Right cardiac atrium (tissue), 5 donors: ENCODE data around the gene PURA. TPM values are rescaled to one million over a fixed set of nuclear protein-coding genes. Genes with fewer than 3 reads are reported as not detected.
A peak's percentile ranks its signal among the peaks of the same experiment; 100 is the strongest.

Experiments used
- ATAC-seq, 2 donors: fragments of 200-7000 bp; cut with Tn5 transposase; one replicate each; pipeline versions ENCODE4 v1.8.0 to v1.9.1; 2020; ENCODE audit warnings: moderate library complexity in 2 of 2, mild to moderate bottlenecking in 1 of 2
- DNase-seq, 3 donors: peaks; one replicate each; pipeline ENCODE4 v3.0.0-alpha.2; 2020
- H3K27ac ChIP-seq: one replicate; pipeline ENCODE4 v1.5.1; 2013; ENCODE audit warnings: mild to moderate bottlenecking, low read length, control low read depth, moderate library complexity
- H3K27me3 ChIP-seq: one replicate; pipeline ENCODE4 v1.6.1; 2013; ENCODE audit not compliant: control insufficient read depth, insufficient read depth
- H3K4me1 ChIP-seq: one replicate; pipeline ENCODE4 v1.6.1; 2013; ENCODE audit warnings: low read length; ENCODE audit not compliant: control insufficient read depth, insufficient read depth
- H3K4me3 ChIP-seq: one replicate; pipeline ENCODE4 v1.5.1; 2013; ENCODE audit warnings: low read length, control low read depth
- H3K9me3 ChIP-seq: one replicate; pipeline ENCODE4 v1.6.1; 2013; ENCODE audit warnings: low read length; ENCODE audit not compliant: control insufficient read depth
- WGBS: extraction: QIAGEN DNeasy Blood & Tissue Kit; methylation state at CpG from one replicate; pipeline ENCODE4 v1.1.7; 2013; 5-methylcytosine and 5-hydroxymethylcytosine counted together
- intact Hi-C, 4 donors: fragments of 100-400 bp; cut with DNase I; formaldehyde crosslinking; loops; one replicate each; pipeline versions ENCODE4 v1.11.0 to v1.14.0; 2022 to 2023
- polyA plus RNA-seq: library from polyadenylated mRNA; stranded (reverse); fragments of 200-250 nt; gene quantifications from one replicate; pipeline ENCODE4 v1.2.3, GENCODE V29; 2013
- total RNA-seq, 4 donors: library from RNA; stranded (reverse); fragmentation: NEBNext Ultra II Directional; extraction: Animal tissue kit (Norgen Biotek cat#: 25700); gene quantifications; one replicate each; pipeline ENCODE4 v1.2.1, GENCODE V29; 2021
- donor health status: healthy with polysubstance abuse.
- donor health status: DM: no; HTN: yes; CAD: no.
- donor health status: DM: no; HTN: no; CAD: no.
- donor health status: DM: no; HTN: yes; CAD: no; lungs with severe emphysema.
- donor health status: DM: yes; HTN: yes; CAD: no.

PURA gene
- total and polyA plus RNA-seq, 5 donors = 6.1 to 37.1 (median 32.1) TPM

DNA sequence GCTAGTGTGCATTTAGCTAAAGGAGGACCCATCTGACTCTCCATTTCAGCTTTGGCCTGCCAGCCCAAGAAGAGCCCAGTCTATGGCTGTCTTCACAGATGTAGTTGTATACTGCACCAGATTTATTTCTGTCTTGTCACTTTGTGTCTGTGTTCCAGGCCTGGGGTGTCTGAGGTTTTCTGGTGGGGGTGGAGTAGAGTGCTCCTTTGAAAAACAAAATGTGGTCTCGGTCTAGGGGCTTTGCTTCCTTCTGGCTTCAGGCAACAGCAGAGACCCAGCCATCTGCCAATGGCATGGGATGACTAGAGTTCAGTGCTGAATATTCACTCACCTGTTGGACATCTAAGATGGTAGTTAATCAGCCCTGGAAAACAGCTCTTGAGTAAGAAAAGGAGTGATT lies 22.7 kb downstream of the PURA start:
- Histone ChIP-seq H3K27ac (no peak overlapping the region), H3K9me3 (no peaks in the 10 kb centered on the region), H3K4me3 (no peak overlapping the region), H3K27me3 (no peaks in the 10 kb centered on the region), H3K4me1 (peaks cover 15% of the 10 kb centered on the region)
- 98% methylated on average over 1 of the region's 1 CpG for WGBS
- ATAC-seq (no peak), DNase-seq (no peak)
- intact Hi-C loops = no loop called here

- ATAC-seq = peak; percentile 34 to 42
- Histone ChIP-seq H3K4me1 (peaks cover 6% of the 10 kb centered on the region), H3K27me3 (no peaks in the 10 kb centered on the region), H3K9me3 (no peaks in the 10 kb centered on the region), H3K4me3 (no peak overlapping the region), H3K27ac (no peak overlapping the region)
- DNase-seq = no peak
- intact Hi-C loops = loop anchor here in 1 of 4 donors (5.0 kb wide), 1 partner anchor 58 kb away; no protein-coding TSS in a partner anchor
- WGBS = 68% methylated on average over 3 of the region's 3 CpGs
Measured at GRCh38 chr5:140140435-140140834, 26.5 kb downstream of the PURA start.

DNA sequence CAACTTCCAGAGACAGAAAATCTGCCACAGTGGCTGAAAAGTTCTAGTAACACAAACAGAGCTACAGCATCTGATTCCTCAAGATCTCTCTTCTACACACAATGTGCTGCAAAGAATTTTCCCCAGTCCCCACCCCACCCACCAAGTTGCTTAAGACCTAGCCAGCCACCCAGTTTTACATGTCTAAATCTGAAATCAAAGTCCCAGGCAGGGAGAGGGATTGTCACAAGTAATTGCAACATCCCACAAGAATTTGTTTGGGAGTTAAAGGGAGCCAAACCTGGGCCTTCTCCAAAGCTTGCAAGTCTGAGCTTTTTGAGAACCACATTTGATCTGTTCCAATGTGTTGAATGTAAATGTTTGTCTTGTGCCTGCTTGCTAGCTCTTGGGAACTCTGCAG lies 27.3 kb downstream of the PURA start:
- ATAC-seq = peak in 1 of 2 donors; percentile 21
- H3K9me3 ChIP-seq = no peaks in the 10 kb centered on the region

GRCh38 chr5:140142246-140142645 lies 28.3 kb downstream of the PURA start:
- peaks cover 6% of the 10 kb centered on the region for H3K4me1 ChIP-seq
- ATAC-seq (no peak), DNase-seq (no peak)
- no peaks in the 10 kb centered on the region for H3K9me3 ChIP-seq
- 86% methylated on average over 5 of the region's 5 CpGs for WGBS
- H3K4me3 ChIP-seq = no peak overlapping the region
- intact Hi-C loops = loop anchor here in 1 of 4 donors (5.0 kb wide), 1 partner anchor 60 kb away; no protein-coding TSS in a partner anchor
- H3K27ac ChIP-seq = no peak overlapping the region
- no peaks in the 10 kb centered on the region for H3K27me3 ChIP-seq

More for the DNA sequence above, 27.3 kb downstream of the PURA start:
- Histone ChIP-seq H3K27ac (no peak overlapping the region), H3K4me1 (peaks cover 6% of the 10 kb centered on the region), H3K4me3 (no peak overlapping the region), H3K27me3 (no peaks in the 10 kb centered on the region)
- intact Hi-C loops = loop anchor here in 1 of 4 donors (5.0 kb wide), 1 partner anchor 59 kb away; no protein-coding TSS in a partner anchor
- peak in 2 of 3 donors; percentile 48 to 58 for DNase-seq

DNA sequence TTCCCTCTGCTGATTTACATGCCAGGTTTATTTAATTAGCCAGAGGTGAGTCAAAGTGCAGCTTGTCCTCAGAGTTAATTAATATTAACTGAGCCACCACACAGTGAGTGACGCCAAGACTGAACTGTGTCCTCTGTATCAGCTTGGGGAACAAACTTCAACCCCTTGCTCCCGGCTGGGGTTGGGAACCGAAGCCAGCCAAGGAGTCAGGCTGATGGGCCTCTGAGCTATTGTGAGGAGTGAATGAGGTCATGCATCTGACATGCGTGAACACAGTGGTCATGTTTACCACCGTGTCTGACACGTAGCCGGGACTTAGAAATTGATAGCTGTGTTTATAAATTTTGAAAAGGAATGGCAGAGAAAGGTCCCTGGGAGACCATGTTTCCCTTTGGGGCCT lies 28.9 kb downstream of the PURA start:
- intact Hi-C loops = loop anchor here in 1 of 4 donors (5.0 kb wide), 1 partner anchor 61 kb away; no protein-coding TSS in a partner anchor
- no peak overlapping the region for H3K4me3 ChIP-seq
- H3K9me3 ChIP-seq = no peaks in the 10 kb centered on the region
- no peak for DNase-seq
- H3K27ac ChIP-seq = no peak overlapping the region
- peaks cover 6% of the 10 kb centered on the region for H3K4me1 ChIP-seq
- 67% methylated on average over 7 of the region's 7 CpGs for WGBS
- no peaks in the 10 kb centered on the region for H3K27me3 ChIP-seq
- ATAC-seq = no peak

DNA sequence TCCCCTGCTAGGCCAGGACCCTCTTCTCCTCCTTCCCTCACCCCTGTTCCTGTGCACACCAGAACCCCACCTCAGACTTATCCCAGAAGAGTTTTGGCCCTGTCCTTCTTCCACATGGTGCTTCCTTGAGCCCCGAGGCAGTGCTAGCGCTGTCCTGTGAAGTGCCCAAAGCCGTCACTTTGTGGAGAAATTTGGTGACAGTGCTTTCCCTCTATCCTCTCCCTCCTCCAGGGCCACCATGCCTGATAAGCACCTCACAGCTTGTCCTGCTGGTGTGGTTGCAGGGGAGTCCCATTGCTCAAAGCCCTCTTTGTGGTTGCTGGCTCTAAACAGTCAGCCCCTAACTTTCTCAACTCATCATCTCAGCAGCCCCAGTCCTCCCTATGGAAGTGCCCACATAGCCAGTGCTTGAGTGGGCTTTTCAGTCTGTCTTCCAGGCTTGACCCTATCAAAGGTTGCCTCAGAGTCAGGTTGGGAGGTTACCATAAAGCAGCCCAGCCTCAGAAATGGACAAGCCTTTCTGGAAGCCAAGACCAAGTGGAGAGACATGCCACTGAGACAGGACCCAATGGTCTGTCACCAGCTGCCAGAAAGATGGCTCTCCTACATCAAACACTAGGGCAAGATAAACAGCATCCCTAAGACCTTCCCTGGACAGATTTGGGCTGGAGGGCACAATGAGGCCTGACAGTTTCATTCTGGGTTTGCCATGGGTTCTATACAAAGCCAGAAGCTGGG lies 29.8 kb downstream of the PURA start:
- WGBS = 92% methylated on average over 3 of the region's 3 CpGs
- ATAC-seq (no peak), DNase-seq (no peak)
- Histone ChIP-seq H3K4me1 (peaks cover 6% of the 10 kb centered on the region), H3K9me3 (no peaks in the 10 kb centered on the region), H3K27me3 (no peaks in the 10 kb centered on the region), H3K27ac (no peak overlapping the region), H3K4me3 (no peak overlapping the region)
- intact Hi-C loops = loop anchor here in 1 of 4 donors (5.0 kb wide), 1 partner anchor 61 kb away; no protein-coding TSS in a partner anchor

DNA sequence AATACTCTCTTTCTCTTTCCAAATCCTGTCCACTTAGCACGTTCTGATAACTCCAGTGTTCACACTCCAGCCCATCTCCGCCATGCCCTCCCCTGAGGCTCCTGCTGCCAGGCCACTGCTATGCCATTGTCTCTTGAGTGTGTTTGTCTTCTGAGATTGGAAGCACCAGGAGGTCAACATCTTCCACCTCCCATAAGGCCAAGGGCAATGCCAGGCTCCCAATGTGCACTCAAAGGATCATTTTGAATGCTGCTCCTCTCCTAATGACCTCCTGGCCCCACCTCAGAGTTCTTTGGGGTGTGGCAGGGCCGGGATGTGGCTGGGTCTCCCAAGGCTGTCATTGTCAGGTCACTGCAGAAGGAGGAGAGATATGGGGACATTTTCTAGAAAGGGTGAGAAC lies 31.3 kb downstream of the PURA start:
- WGBS = 75% methylated on average over 3 of the region's 3 CpGs
- H3K4me1 ChIP-seq = peaks cover 5% of the 10 kb centered on the region
- DNase-seq (no peak), ATAC-seq (no peak)
- H3K9me3 ChIP-seq = no peaks in the 10 kb centered on the region
- intact Hi-C loops = loop anchor here in 1 of 4 donors (5.0 kb wide), 2 partner anchors 33 to 68 kb away; partner anchors contain the start of gene PURA
- no peak overlapping the region for H3K4me3 ChIP-seq
- no peak overlapping the region for H3K27ac ChIP-seq
- H3K27me3 ChIP-seq = no peaks in the 10 kb centered on the region

DNA sequence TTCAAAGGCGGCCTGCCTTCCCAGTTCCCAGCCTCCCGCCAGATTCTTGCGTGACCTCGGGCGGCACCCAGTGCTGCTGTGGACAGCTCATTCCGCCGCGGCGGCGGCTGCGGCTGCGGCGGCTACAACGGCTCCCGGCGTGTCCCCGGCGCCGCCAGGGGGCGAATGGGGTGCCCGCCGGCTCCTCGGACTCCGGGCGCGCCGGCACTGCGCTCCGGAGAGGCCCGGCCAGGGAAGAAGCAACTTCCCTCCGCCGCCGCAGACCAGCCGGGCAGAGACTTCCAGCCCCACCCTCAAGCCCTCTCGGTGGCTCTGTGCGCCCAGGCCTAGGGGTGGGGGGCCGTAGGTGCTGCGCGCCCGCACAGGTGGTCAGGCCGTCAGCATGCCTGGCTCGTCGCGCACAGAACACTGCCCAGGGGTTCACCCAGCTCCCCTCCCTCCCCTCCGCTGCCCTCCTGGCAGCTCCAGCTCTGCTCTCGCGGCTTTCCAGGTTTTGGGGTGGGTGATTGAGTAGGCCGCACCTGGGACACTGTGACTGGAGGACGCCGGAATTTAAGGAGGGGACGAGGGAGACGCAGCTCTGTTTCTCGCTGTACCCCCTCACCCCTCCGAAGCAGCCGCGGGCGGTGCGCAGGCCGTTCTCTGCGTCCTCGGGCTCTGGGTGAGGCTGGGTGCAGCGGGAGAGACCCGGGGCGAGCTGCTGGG lies 32.1 kb downstream of the PURA start:
- WGBS = 11% methylated on average over 64 of the region's 64 CpGs
- no peak overlapping the region for H3K27ac ChIP-seq
- DNase-seq (peak; percentile 82 to 94 (median 93)), ATAC-seq (peak; percentile 93 to 94)
- no peaks in the 10 kb centered on the region for H3K4me1 ChIP-seq
- H3K9me3 ChIP-seq = no peaks in the 10 kb centered on the region
- H3K27me3 ChIP-seq = no peaks in the 10 kb centered on the region
- intact Hi-C loops = loop anchor here in 1 of 4 donors (5.0 kb wide), 2 partner anchors 34 to 69 kb away; partner anchors contain the start of gene PURA
- H3K4me3 ChIP-seq = peak overlapping the region; percentile 46

DNA sequence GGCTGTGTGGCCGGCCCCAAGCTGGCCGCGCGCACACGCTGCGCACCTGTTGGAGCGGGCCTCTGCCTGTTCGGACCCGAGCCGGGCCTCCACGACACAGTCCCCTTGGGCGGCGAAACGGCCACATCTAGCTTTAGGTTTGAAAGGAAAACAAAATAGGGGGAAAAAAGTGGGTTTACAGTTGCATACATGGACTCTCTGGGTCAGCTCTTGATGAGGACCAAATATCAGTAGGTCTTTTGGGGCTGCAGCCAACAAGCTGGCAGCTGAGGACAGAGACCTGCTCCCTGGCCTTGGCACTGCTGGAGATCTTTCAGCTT lies 32.6 kb downstream of the PURA start:
- intact Hi-C loops = loop anchor here in 1 of 4 donors (5.0 kb wide), 2 partner anchors 34 to 69 kb away; partner anchors contain the start of gene PURA
- no peak overlapping the region for H3K27ac ChIP-seq
- H3K4me3 ChIP-seq = no peak overlapping the region
- no peaks in the 10 kb centered on the region for H3K9me3 ChIP-seq
- DNase-seq (no peak), ATAC-seq (no peak)
- no peaks in the 10 kb centered on the region for H3K4me1 ChIP-seq
- 58% methylated on average over 14 of the region's 14 CpGs for WGBS
- no peaks in the 10 kb centered on the region for H3K27me3 ChIP-seq

DNA sequence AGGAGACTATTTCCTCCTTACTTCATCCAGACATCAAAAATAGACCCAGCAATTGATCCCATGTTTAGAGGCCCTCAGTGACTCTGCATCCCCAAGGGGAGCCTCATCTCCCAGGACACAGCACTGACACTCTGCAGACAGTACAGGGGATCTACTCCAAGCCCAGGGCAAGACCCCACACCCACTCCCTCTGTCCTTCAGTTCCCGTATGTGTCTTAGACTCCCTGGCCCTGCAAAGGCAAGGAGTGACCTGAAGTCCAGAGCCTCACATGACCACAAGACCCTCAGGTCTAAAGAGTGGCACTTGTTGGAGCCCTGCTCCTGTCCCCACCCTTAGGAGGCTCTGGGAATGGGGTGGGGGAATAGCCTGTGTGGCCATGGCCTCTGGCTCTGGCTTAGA lies 33.6 kb downstream of the PURA start:
- Histone ChIP-seq H3K9me3 (no peaks in the 10 kb centered on the region), H3K27ac (no peak overlapping the region), H3K4me3 (no peak overlapping the region), H3K27me3 (no peaks in the 10 kb centered on the region), H3K4me1 (no peaks in the 10 kb centered on the region)
- DNase-seq (no peak), ATAC-seq (no peak)
- intact Hi-C loops = loop anchor here in 1 of 4 donors (5.0 kb wide), 2 partner anchors 35 to 70 kb away; partner anchors contain the start of gene PURA
- WGBS = 96% methylated on average over 1 of the region's 1 CpG

DNA sequence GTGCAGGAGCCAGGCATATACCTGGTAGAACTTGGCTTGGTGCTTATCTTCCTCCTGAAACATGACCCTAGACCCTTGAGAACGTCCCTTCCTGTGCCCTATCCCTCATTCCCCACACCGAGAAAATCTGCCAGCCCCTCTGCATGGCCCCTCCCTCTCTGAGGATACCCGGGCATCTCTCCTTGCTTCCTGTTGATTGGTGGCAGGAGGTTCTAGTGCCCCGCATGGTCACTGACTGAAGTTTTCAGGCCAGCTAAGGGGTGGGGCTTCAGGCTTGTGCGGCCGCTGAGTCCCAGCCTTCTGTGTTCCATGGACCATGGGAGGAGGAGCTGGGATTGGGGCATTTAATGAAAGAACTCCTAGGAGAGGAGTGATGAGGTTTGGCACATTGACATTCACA lies 34.6 kb downstream of the PURA start:
- 35% methylated on average over 6 of the region's 6 CpGs for WGBS
- Histone ChIP-seq H3K27me3 (no peaks in the 10 kb centered on the region), H3K27ac (no peak overlapping the region), H3K9me3 (no peaks in the 10 kb centered on the region), H3K4me3 (no peak overlapping the region), H3K4me1 (no peaks in the 10 kb centered on the region)
- DNase-seq (peak in 1 of 3 donors; percentile 68), ATAC-seq (peak in 1 of 2 donors; percentile 9)
- intact Hi-C loops = loop anchor here in 1 of 4 donors (5.0 kb wide), 2 partner anchors 36 to 71 kb away; partner anchors contain the start of gene PURA
